BE2C (cell line): ENCODE data around the gene LAMA3.

Experiments used
- DNase-seq: peaks from one replicate; pipeline ENCODE4 v3.0.0-alpha.2; 2020
- H3K27me3 ChIP-seq: fragments of 250-450 bp; sonication (Bioruptor Pico); 2 replicates; pipeline ENCODE4 v1.5.1; 2020; ENCODE audit warnings: mild to moderate bottlenecking
- H3K36me3 ChIP-seq: fragments of 250-450 bp; sonication (Bioruptor Pico); 2 replicates; pipeline ENCODE4 v1.5.1; 2020; ENCODE audit warnings: mild to moderate bottlenecking
- H3K4me1 ChIP-seq: fragments of 250-450 bp; sonication (Bioruptor Pico); 2 replicates; pipeline ENCODE4 v1.5.1; 2020
- H3K4me3 ChIP-seq: 2 replicates; pipeline ENCODE4 v1.5.1; 2011; ENCODE audit warnings: low read depth, low read length
- H3K9me3 ChIP-seq: fragments of 250-450 bp; sonication (Bioruptor Pico); 2 replicates; pipeline ENCODE4 v1.5.1; 2020
- TF ChIP-seq, protein P1 (sequence below): IDR thresholded peaks from 2 replicates; pipeline ENCODE4 v1.5.1; 2012; ENCODE audit warnings: mild to moderate bottlenecking, low read depth, low read length

LAMA3 gene

GRCh38 chr18:23842305-23842704 is 153.1 kb downstream of the LAMA3 start:
- H3K4me3 ChIP-seq, result no peak overlapping the region
- TF ChIP-seq, protein P1, sequence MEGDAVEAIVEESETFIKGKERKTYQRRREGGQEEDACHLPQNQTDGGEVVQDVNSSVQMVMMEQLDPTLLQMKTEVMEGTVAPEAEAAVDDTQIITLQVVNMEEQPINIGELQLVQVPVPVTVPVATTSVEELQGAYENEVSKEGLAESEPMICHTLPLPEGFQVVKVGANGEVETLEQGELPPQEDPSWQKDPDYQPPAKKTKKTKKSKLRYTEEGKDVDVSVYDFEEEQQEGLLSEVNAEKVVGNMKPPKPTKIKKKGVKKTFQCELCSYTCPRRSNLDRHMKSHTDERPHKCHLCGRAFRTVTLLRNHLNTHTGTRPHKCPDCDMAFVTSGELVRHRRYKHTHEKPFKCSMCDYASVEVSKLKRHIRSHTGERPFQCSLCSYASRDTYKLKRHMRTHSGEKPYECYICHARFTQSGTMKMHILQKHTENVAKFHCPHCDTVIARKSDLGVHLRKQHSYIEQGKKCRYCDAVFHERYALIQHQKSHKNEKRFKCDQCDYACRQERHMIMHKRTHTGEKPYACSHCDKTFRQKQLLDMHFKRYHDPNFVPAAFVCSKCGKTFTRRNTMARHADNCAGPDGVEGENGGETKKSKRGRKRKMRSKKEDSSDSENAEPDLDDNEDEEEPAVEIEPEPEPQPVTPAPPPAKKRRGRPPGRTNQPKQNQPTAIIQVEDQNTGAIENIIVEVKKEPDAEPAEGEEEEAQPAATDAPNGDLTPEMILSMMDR, result no peak
- H3K36me3 ChIP-seq, result no peaks in the 10 kb centered on the region
- H3K27me3 ChIP-seq, result no peaks in the 10 kb centered on the region
- no peaks in the 10 kb centered on the region for H3K9me3 ChIP-seq
- H3K4me1 ChIP-seq, result no peaks in the 10 kb centered on the region
- DNase-seq, result no peak

DNA sequence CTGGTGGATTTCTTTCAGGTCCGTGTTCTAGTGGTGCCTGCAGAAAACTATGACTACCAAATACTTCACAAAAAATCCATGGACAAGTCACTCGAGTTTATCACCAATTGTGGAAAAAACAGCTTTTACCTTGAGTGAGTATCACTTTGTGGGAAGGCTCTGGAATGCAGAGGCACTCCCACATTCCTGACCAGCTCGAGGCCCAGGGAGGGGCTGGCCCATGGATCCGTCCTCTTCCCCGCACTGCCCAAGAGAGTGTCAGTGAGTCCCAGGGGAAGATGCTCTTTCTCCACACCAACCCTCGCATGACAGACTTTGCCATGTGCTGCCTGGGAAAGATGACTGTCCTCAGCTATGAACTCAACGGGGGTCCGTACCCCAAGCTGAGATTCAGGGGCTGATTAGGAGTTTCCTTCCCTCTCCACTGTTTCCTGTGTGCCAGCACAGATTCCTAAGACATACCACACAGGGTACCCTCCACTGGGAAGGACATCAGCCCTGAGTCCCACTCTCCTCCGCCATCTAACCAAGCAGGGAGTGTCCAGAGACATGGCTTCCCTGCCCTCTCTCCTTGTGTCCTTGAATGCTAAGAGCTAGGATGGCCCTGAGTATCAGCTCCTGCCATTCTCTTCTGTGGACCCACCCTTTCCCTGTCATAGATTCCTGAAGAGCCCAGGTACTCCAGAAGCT is 155.9 kb downstream of the LAMA3 start:
- Histone ChIP-seq H3K4me1 (no peaks in the 10 kb centered on the region), H3K36me3 (no peaks in the 10 kb centered on the region), H3K4me3 (no peak overlapping the region), H3K9me3 (no peaks in the 10 kb centered on the region), H3K27me3 (no peaks in the 10 kb centered on the region)
- DNase-seq, result no peak
- TF ChIP-seq, protein P1, result no peak

DNA sequence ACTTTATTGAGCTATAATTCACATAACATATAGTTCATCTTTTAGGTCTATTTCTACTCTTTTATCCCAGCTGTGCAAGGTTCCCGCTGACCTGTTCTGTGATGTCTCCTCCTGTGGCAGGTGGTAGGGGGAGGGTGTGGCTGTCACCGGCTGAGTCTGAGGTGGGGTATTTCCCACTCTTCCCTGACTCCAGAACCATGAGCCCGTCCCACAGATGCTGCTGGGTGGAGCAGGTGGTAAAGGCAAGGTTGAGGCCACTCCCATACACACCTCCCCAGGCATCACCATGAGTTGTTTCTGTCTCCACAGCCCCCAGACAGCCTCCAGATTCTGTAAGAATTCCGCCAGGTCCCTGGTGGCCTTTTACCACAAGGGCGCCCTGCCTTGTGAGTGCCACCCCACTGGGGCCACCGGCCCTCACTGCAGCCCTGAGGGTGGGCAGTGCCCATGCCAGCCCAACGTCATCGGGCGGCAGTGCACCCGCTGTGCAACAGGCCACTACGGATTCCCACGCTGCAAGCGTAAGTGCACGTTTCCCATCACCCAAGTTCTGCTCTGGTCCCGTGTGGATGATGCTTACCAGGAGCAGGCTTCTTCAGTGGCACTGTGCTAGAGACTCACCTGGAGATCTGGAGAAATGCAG is 156.9 kb downstream of the LAMA3 start:
- no peaks in the 10 kb centered on the region for H3K9me3 ChIP-seq
- no peaks in the 10 kb centered on the region for H3K27me3 ChIP-seq
- TF ChIP-seq, protein P1, result no peak
- no peaks in the 10 kb centered on the region for H3K36me3 ChIP-seq
- no peak for DNase-seq
- no peaks in the 10 kb centered on the region for H3K4me1 ChIP-seq
- no peak overlapping the region for H3K4me3 ChIP-seq

DNA sequence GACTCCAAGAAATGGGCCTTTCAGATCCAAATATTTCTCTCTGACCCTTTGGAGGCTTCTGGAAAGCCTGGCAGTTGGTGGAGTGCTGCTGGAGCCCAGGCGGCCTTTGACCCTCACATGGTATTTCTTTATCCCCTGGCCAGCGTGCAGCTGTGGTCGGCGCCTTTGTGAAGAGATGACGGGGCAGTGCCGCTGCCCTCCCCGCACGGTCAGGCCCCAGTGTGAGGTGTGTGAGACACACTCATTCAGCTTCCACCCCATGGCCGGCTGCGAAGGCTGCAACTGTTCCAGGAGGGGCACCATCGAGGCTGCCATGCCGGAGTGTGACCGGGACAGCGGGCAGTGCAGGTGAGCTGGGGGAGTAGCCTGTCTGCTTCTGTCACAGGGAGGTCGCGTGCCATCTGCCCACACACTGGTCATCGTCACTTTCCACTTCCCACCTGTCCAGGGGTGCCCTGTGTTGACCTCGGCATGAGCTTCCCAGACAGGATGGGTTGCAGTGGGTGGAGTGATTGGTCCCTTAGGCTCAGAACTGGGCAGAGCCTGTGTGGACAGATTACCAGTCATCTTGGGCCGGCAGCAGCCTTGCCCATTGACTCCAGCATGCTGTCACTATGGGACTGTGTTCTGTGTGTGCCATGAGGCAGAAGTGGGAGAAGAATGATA is 158.2 kb downstream of the LAMA3 start:
- TF ChIP-seq, protein P1, result no peak
- no peaks in the 10 kb centered on the region for H3K36me3 ChIP-seq
- DNase-seq, result no peak
- H3K4me3 ChIP-seq, result no peak overlapping the region
- no peaks in the 10 kb centered on the region for H3K9me3 ChIP-seq
- H3K4me1 ChIP-seq, result no peaks in the 10 kb centered on the region
- H3K27me3 ChIP-seq, result no peaks in the 10 kb centered on the region

- DNase-seq, result no peak
Observed at GRCh38 chr18:23849141-23849540, 159.9 kb downstream of the LAMA3 start.

More at GRCh38 chr18:23849141-23849540, 159.9 kb downstream of the LAMA3 start:
- no peaks in the 10 kb centered on the region for H3K27me3 ChIP-seq
- H3K4me3 ChIP-seq, result no peak overlapping the region
- H3K4me1 ChIP-seq, result no peaks in the 10 kb centered on the region
- TF ChIP-seq, protein P1, result no peak
- H3K36me3 ChIP-seq, result no peaks in the 10 kb centered on the region
- H3K9me3 ChIP-seq, result no peaks in the 10 kb centered on the region
